NCI-H1092 treated with DMSO at 0.1 percent for 48 hours (cell line): ENCODE results near the gene PTPN11.

ENCODE experiments used
- DNase-seq: peaks from one replicate; lab custom pipeline; 2025; lab: John Stamatoyannopoulos, UW

The PTPN11 gene

DNA sequence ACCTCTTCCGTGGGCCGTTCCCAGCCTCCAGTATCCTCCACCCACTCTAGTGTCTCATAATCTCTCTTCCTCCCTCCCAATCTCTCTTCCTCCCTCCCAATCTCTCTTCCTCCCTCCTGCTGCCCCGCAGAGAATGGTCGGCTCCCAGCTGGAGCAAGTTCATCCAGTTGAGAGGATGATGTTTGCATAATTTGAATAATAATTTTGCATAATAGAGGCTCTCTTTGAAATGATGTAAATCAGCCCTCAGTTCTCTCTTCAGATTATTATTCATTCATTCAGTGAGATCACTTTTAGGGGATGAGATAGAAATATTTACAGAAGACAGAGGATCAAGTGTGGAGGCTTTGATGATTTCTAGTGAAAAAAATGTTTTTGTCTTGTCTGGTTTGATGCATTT lies 125.0 kb downstream of the PTPN11 start:
- DNase-seq, result no peak

GRCh38 chr12:112546339-112546738 lies 127.6 kb downstream of the PTPN11 start:
- DNase-seq, result no peak

DNA sequence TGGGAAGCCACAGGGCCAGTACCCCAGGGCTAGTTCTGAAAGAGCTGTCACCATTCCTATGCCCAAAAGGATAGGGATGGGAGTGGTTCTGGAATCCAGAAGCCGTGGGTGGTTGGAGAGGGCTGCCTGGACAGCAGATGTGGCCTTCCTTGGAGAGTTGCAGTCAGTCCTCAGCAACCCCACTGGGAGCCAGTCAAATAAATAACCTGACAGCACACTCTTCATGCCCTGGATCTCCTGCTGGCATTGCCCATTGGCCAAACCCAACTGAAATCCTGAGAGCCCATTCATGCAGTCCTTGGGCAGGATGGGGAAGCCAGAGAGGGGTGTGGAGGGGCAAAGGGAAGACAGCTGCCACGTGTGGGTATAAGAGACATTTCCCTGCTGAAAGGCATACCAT lies 128.2 kb downstream of the PTPN11 start:
- DNase-seq, result no peak

- no peak for DNase-seq
Measured at GRCh38 chr12:112549031-112549430, 130.3 kb downstream of the PTPN11 start.

DNA sequence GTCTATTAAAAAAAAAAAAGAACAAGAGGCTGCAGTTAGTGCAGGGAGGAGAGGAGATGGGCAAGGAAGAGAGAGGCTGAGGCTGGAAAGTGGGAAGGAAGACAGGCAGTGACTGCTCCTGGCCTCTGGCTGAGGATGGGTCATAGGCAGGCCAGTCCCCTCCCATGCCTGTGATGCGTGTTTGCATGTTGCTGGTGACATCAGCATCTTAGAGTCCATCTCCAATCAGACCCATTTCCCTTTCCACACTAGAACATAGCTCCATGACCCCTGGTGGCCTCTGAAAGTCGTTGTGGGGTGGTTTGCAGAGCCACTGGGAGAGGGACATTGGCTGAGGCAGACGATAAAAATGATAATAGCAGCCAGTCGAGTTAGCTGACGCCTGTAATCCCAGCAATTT lies 132.9 kb downstream of the PTPN11 start:
- DNase-seq, result no peak

GRCh38 chr12:112555621-112556233 lies 137.0 kb downstream of the PTPN11 start:
- no peak for DNase-seq

- peak; percentile 23 for DNase-seq
Measured at GRCh38 chr12:112557951-112558630, 139.3 kb downstream of the PTPN11 start.
